Pons (tissue), 1 donor: ENCODE results near the gene FARS2.

Source experiments
- DNase-seq: peaks from one replicate; pipeline ENCODE4 v3.0.0-alpha.2; 2016; ENCODE audit warnings: low spot score

Gene FARS2

GRCh38 chr6:5249451-5250122 is 11.7 kb upstream of the FARS2 start:
- no peak for DNase-seq

DNA sequence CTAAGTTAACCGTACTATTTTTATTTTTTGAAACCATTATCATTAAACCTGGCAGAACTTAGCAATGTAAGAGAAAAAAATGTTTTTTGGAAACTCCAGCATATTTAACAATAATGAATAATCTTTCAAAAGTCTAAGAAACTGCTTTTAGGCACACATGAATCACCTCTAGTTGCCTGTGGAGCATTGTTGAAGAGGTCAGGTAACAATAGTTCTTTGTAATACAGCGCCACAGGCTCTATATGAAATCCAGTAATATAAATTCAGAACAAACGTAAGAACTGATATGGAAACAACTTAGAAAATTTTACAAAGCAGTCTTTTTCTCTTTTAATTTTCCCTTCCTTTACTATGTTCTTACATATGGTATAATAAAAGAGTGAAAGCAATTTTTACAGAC is 10.9 kb upstream of the FARS2 start:
- no peak for DNase-seq

DNA sequence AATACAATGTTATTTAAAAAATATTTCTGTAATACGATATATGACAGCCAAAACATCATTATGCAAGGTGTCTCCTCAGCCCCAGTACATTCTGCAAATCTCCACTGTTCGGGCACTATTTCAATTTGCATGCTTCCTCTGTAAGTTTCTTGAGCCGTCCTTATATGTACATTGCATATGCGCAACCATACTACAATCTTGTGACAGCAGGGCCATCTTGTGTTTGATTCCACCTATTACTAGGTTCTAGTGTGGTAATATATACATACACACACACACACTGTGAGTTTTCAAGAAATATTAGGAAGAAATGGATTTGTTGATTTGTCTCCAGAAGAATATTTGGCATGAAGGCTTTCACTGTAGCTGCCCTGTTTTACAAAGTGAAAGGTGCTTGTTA is 10.4 kb upstream of the FARS2 start:
- peak; percentile 4 for DNase-seq

DNA sequence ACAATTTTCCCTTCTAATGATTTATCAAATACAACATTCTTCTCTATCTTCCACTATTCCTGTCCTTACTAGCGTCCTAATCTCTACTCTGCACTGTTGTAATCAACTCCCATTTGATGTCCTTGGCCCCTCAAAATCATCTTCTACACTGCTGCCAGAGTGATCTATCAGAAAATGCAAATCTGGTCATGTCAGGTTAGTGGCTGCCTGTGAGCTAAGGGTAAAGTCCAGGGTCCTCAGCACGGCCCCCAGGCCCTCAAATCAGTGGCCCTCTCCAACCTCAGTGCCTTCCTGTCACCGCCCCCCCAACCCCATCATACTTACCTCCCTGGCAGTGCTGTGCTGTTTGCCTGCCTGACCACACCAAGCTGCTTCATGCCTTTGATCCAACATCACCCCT is 4.4 kb upstream of the FARS2 start:
- no peak for DNase-seq

- DNase-seq, result no peak
Measured at GRCh38 chr6:5257400-5257799, 3.9 kb upstream of the FARS2 start.

GRCh38 chr6:5259428-5259827 is 1.9 kb upstream of the FARS2 start:
- no peak for DNase-seq

DNA sequence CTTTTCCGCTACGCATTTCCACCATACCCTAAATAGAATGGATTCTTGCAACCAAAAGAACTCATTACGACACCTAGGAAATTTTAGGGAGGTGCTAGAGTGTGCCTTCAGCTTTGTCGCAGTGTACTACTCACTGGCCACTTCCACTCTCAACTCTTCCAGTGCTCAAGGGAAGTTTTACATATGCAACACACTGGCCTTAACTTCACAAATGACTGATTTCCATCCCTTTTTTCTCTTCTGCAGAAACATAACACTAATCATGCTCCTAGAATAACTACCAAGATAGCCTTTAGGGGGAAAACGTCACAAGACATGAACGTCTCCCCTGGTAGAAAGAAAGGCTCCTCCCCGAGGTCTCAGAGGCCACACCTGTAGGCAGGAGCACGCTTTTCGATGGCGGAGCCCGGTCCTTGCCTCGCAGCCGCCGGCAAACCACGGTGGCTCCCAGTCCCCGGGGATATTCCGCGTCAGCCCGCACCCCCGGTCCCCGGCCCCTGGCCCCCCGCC is 1.1 kb upstream of the FARS2 start:
- DNase-seq, result peak; percentile 27

DNA sequence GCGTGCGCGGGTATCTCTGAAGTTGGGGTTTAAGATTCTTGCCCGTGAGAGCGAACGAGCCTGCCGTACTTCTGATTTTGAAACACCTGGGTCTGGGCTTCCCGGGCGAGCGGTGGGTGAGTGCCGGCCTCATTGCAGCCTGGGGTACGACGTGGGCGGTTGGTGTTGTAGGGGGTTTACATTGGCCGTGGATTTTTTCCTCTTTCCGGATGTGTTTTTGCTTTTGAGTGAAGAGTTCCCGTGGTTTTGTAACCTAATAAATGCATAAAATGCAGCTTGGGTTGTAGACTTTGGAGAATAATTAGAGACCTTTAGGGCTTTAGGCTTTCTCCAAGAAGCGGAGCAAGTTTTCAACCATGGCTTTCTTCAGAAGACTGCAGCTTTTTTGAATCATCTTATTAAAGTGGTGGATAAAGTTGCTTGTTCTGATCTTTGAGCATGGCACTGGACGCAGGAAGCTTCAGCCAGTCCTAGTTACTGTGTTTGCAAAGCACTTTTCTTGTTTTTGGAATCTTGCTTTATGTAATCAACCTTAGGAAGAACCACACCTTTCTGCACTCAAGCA is 314 bp downstream of the FARS2 start:
- peak; percentile 48 for DNase-seq

DNA sequence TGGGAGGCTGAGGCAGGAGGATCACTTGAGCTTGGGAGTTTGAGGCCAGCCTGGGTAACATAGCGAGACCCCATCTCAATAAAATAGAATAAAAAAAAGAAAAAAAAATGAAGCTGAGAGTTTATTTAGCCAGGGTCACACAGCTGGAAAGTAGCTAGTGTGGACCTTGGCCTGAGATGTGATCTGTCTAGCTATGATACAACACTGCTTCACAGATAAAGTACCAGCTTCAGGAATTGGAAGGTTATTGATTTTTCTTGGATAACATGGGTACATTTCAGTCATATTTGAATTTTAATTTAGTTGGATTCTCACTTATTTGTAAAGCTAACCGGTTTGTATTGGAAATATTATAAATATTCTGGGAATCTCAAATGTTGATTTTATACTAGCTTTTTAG is 5.1 kb downstream of the FARS2 start:
- no peak for DNase-seq

DNA sequence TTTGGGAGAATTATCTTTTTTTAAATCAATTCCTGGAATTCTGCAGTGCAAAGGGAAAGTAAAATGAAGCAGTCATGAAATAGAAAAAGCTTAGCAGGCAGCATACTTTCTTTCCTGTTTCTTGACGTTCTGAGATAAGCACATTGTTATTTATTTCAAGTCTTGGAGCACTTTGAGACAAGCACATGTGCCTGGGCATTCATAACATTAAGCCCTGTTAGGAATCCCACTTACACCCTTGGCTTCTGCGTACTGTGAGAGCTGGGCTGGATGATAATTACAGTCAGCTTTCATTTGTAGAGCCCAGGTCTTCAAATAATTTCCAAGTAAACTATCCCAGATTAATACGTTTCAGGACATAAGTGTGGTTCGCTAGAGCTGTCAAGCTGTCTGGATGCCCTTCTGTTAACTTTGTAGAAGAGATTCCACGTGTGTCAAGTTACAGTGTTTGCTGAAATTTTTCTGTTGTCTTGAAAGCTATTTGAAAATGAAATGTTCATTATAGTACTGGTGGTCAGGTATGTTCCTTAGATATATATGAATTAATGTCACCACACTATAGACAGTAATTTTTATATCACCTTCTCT is 8.9 kb downstream of the FARS2 start:
- DNase-seq, result no peak

DNA sequence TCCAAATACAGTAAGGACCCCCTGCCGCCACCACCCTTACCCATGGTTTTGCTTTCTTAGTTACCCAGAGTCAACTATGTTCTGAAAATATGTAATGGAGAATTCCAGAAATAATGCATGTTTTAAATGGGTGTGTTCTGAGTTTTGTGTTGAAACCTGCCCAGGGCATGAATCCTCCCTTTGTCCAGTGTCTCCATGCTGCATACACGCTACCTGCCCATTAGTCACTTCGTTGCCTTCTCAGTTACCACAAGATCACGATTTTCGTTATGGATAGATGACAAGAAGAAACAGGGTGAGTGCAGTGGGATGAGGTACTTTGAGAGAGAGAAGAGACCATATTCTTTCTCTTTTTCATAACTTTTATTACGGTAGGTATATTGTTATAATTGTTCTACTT is 10.6 kb downstream of the FARS2 start:
- no peak for DNase-seq

DNA sequence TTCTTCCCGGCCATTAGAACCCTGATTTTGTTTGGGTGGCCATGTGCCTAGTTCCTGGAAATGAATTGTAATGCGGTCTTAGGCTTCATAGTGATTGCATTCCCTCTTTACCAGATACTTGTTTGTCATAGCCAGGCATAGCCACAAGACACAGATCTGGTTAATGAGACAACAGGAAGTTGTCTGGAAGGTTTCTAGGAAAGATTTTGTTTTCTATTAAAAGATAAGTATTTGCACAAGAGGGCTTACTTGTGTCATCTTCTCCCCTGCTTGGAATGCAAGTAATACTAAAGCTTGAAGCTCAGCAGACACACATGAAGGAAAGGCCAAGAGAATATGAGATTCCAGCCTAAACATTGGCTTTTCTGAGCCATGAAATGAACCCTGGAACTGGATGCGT is 12.9 kb downstream of the FARS2 start:
- no peak for DNase-seq

- DNase-seq, result no peak
Measured at GRCh38 chr6:5275497-5275896, 14.2 kb downstream of the FARS2 start.

- no peak for DNase-seq
Measured at GRCh38 chr6:5276581-5276980, 15.3 kb downstream of the FARS2 start.

DNA sequence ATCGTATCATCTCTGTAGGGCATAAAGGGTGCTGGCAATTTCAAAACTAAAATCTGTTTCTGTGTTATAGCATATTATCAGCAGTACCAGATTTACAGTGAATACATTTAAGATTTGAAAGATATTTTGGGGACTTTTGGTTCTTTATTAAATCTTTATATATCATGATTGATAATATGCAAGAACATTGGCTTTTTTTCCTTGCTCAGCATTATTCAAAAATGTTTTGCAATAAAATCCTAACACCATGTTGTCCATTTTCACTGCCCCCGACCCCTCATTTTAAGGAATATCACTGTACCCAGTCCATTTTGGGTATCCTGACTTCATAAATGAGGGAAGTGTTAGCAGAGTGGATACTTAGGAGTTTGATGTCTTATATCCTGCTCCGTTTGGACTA is 16.3 kb downstream of the FARS2 start:
- DNase-seq, result no peak

DNA sequence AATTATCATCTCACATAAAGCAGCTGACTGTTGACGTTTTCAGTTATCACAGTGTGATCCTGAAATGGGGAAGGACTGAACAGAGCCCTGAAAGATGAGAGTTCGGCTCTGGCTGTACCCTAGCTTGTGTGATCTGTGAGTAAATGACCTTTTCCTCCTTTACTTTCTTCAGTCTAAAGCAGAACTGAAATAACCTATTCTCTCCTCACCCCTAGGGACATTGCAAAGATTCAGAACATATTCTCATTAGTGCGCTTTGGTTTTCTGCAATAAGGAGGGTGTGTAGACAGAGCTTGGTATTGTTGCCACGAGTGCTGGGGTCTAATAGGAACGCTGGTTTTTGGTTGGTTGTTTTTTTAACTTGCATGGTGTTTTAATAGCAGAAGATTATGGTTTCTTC is 16.7 kb downstream of the FARS2 start:
- DNase-seq, result no peak

DNA sequence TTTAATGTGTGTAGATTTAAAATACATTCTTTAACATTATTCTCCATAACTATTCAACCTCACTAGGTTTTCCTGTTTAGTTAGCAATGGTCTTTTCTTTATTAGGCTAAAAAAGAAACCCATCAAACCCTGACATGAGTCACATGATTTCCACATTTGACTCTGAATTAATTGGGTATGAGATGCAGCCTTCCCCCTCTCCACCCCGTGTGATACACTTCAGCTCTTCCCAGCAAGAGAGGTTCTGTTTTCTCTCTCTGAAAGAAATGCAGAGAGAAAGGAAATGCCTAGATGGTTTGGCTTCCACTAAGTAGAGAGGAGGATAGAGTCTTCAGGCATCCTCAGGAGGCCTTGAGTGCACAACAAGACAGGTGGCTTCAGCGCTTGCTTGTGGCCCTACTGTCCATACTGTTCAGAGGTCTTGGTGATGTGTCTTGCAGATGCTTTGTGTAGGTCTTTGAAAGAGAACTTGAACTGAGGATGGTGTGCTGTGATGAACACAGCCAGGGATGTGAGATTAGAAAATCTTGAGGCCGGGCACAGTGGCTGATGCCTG is 17.3 kb downstream of the FARS2 start:
- DNase-seq, result no peak

DNA sequence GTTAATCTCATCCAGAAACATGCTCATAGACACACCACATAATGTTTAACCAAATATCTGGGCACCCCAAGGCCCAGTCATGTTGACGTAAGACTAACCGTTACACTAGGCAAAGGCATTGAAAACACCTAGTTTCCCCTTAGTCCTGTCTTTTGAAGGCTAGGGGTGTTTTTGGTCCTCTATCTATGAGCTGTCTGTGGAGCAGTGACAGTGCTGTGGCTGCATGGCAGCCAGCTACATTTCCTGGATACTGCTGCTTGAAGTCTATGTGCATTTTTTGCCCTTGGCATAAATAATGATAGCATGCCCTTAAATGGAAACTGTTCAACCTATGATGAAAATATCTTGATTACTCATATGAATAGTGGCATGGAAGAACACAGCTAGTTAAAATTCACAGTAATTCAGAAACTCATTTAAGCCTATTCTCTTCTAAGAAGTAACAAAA is 18.6 kb downstream of the FARS2 start:
- DNase-seq, result no peak

DNA sequence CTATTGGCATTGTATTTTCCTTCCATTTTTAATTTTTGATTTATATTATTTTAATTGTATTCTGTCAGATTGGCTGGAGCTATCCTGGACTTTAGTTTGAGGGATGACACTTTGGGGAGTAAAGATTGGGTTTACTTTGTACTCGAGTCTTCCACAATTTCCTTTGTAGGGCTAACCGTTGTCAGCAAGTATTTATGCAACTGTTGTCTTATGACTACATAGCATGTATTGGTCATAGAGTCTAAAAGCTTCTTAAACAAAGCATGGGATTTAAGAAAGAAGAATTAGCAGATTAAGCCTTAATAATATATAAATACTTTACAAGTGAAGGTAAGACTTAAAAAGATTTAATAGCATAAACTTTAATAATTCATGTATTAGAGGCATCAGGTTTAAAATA is 19.6 kb downstream of the FARS2 start:
- no peak for DNase-seq

- no peak for DNase-seq
Measured at GRCh38 chr6:5282191-5282623, 20.9 kb downstream of the FARS2 start.

GRCh38 chr6:5285081-5285480 is 23.8 kb downstream of the FARS2 start:
- no peak for DNase-seq

GRCh38 chr6:5285526-5285925 is 24.2 kb downstream of the FARS2 start:
- DNase-seq, result no peak

DNA sequence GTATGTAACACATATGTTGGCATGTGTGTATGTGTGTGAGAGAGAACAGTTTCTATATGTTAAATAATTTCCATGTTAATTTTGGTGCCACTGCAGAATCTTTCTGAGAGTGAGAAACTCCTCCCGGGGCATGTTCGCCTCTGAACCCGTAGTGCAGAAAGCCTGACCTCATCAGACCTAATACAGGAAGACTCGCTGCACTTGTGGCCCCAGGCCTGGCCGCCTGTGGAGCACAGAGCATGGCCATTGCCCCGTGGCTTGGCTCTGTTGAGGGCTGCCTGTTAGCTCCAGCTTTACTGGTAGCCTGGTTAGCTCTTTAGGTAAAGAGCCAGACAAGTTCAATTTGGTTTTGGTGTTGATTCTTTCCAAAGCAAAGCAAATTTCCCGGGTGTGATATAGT is 25.5 kb downstream of the FARS2 start:
- no peak for DNase-seq
